K562 (cell line): ENCODE measurements around the gene NDC1. TPM values are rescaled to one million over a fixed set of nuclear protein-coding genes. Genes with fewer than 3 reads are reported as not detected.

ENCODE experiments used
- ATF7 ChIP-seq: fragments of 450-650 bp; IDR thresholded peaks from 2 replicates; pipeline ENCODE4 v1.7.1; 2014; ENCODE audit warnings: mild to moderate bottlenecking, moderate library complexity
- ZBTB40 ChIP-seq, 2 experiments: fragments of 450-650 bp in 1 of 2; sonication (generic) in 1 of 2; formaldehyde crosslinking in 1 of 2; IDR thresholded peaks; 2 replicates each; pipeline versions ENCODE4 v1.7.1 to v1.9.0; 2016 to 2022; ENCODE audit warnings: inconsistent platforms in 1 of 2, mild to moderate bottlenecking in 1 of 2, missing genetic modification reagents in 1 of 2
- ZNF589 ChIP-seq: fragments of 200-800 bp; sonication (Bioruptor generic); IDR thresholded peaks from 2 replicates; pipeline ENCODE4 v1.6.1; 2016; ENCODE audit warnings: low read depth, missing genetic modification characterization, missing compliant biosample characterization
- polyA plus RNA-seq, 8 experiments: library from polyadenylated mRNA; depleted of rRNA in 4 of 8; stranded (reverse) in 5 of 8; unstranded in 3 of 8; fragments of >200 nt; fragmentation: Nextera tagmentation in 2 of 8; fragmentation: Illumina TruSeq in 1 of 8; extraction: Ambion mirVana in 2 of 8; extraction: Trizol in 1 of 8; gene quantifications; 2 replicates each; pipeline versions ENCODE4 v1.2.1 to v1.2.3, GENCODE V29; 2011 to 2014; ENCODE audit warnings: inconsistent platforms in 1 of 8, missing spikeins in 1 of 8
- total RNA-seq, 7 experiments: library from RNA; depleted of rRNA in 6 of 7; stranded (reverse); fragments of >200 nt in 6 of 7; fragmentation: Illumina TruSeq in 2 of 7; extraction: Trizol in 2 of 7; gene quantifications; 2 replicates each; pipeline versions ENCODE4 v1.2.1 to v1.2.3, GENCODE V29; 2011 to 2021; ENCODE audit warnings: low replicate concordance in 1 of 7

Gene NDC1
- total and polyA plus RNA-seq, 9 of the 15 experiments (the other 6 are each of a cell fraction or from before 2014, with no cell fraction given), result 26.9 to 102 (median 64.5) TPM

- TF ChIP-seq ZNF589 (CRISPR knock-in tag) (peak; percentile 58; the same call in 1 of the 2 replicates), ATF7 (peak; percentile 15; the same call in 1 of the 2 replicates), ZBTB40 (IDR thresholded peaks at IDR 0.05) (peak; percentile 77), ZBTB40 (CRISPR knock-in tag; IDR thresholded peaks at IDR 0.05) (no peak)
These were observed 72.4 kb downstream of the NDC1 start (continued) for GRCh38 chr1:53765657-53766056.
